Measurements from ENCODE around the gene FOXF1. TPM values are rescaled to one million over a fixed set of nuclear protein-coding genes. Genes with fewer than 3 reads are reported as not detected.

Gene FOXF1
- total and polyA plus RNA-seq, 2 experiments from 2014 or later = 1.5 to 4.2 TPM

DNA sequence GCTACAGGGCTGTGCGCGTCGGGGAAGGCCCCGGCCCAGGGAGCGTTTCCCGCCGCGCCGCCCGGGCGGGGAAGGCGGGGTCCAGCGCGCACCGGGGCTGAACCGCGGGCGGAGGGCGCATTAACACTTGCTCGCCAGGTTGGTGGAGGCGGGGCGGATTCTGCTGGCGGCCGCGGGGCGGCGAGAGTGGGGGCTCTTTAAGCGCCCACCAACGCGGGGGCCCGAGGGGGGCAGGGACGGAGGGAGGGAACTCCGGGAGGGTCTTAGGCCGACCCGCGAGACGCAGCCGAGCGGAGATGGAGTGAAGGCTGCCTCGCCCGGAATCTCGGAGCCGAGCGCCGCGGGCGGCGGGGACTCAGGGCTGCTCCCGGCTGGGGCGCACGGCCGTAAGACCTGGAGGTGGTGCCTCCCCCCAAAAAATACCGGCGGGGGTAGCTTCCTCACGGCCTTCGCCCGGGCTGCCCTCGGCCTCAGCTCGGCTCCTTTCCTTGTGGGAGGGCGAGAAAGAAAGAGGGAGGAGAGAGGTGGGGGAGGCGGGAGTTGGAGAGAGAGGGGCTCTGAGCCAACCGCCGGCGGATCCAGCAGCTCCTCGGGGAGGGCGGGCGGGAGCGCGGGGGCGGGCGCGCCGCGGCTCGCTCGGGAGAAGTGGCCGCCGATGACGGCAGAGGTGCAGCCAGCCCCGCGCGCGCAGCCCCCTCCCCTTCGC, 415 bp upstream of the FOXF1 start:
- H3K79me2 ChIP-seq (ENCODE audit: insufficient read depth) = peaks cover 32% of the 10 kb centered on the region
- TF ChIP-seq EZH2phosphoT487 (IDR thresholded peaks at IDR 0.05; ENCODE audit: insufficient read depth, low read depth) (no peak), EZH2 (IDR thresholded peaks at IDR 0.05; ENCODE audit: insufficient read depth, poor library complexity, severe bottlenecking) (peak; percentile 19)
- peak overlapping the region; percentile 70 for H2AFZ ChIP-seq
- H3K9me2 ChIP-seq (ENCODE audit: insufficient read depth) = no peaks in the 10 kb centered on the region
- peak overlapping the region; percentile 75 for H3K4me3 ChIP-seq
- H3K9me3 ChIP-seq (ENCODE audit: low read depth) = no peaks in the 10 kb centered on the region
- peak overlapping the region; percentile 38 for H3K27ac ChIP-seq
- H3K4me2 ChIP-seq (ENCODE audit: unreplicated experiment) = peak overlapping the region; percentile 69
- in situ Hi-C loops (cut with MboI) = loop anchor here (25.0 kb wide), 1 partner anchor 673 kb away; no protein-coding TSS in a partner anchor
- DNase-seq = peak; percentile 75
- 1 to 5% methylated on average over 10 to 76 of the region's 84 CpGs for WGBS, 2 experiments (ENCODE audit: low coverage in 1 of 2, low lambda C conversion rate in 2 of 2, missing lambda C conversion rate in 2 of 2)
- H3K4me1 ChIP-seq (ENCODE audit: insufficient read depth) = peaks cover 3% of the 10 kb centered on the region; the same call in 1 of the 2 replicates
- peak overlapping the region; percentile 66 for H3K9ac ChIP-seq
- H3K27me3 ChIP-seq (replicated peaks; ENCODE audit: insufficient read depth) = peaks cover 41% of the 10 kb centered on the region
- no peaks in the 10 kb centered on the region for H4K20me1 ChIP-seq (ENCODE audit: insufficient read depth)
- H3K36me3 ChIP-seq (ENCODE audit: low read depth) = no peaks in the 10 kb centered on the region
- H3F3A ChIP-seq (ENCODE audit: insufficient read depth) = no peaks in the 10 kb centered on the region

DNA sequence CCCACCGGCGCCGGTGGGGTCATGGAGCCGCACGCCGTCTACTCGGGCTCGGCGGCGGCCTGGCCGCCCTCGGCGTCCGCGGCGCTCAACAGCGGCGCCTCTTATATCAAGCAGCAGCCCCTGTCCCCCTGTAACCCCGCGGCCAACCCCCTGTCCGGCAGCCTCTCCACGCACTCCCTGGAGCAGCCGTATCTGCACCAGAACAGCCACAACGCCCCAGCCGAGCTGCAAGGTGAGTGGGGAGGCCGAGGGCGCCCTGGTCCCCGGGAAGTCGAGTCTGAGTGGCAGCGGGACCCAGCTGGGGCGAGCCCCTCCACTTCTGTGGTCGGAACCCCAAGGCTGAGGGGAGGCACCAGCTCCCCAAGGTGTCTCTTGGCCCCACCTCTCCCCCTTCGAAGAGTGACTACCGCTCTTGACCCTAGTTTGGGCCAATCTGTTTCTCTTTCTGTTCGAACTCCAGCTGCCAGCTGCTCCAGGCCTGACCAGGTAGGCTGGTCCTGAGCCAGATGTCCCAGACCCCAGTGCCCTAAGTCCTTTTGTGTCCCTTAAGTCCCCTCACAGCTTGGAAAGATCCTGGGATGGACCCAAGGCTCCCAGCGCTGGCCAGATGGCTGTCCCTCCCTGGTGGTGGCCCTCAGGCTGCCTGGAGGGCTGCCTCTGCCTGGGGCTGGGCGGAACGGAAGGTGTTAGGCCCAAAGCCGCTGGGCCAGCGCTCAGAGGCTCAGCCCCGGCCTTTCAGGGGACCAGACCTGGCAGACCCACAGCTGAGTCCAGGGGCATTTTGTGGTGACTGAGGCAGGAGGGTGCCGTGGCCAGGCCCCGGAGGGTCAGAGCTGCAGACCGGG, 1.2 kb downstream of the FOXF1 start:
- Histone ChIP-seq H3K4me3 (peak overlapping the region; percentile 75), H3K79me2 (ENCODE audit: insufficient read depth) (peaks cover 32% of the 10 kb centered on the region), H3K4me2 (ENCODE audit: unreplicated experiment) (peak overlapping the region; percentile 45), H3K36me3 (ENCODE audit: low read depth) (no peaks in the 10 kb centered on the region), H3K27ac (no peak overlapping the region), H3K4me1 (ENCODE audit: insufficient read depth) (peaks cover 3% of the 10 kb centered on the region; the same call in 1 of the 2 replicates), H3F3A (ENCODE audit: insufficient read depth) (no peaks in the 10 kb centered on the region), H2AFZ (no peak overlapping the region), H3K9me2 (ENCODE audit: insufficient read depth) (no peaks in the 10 kb centered on the region), H3K9me3 (ENCODE audit: low read depth) (no peaks in the 10 kb centered on the region), H3K27me3 (replicated peaks; ENCODE audit: insufficient read depth) (peaks cover 27% of the 10 kb centered on the region), H4K20me1 (ENCODE audit: insufficient read depth) (no peaks in the 10 kb centered on the region), H3K9ac (peak overlapping the region; percentile 46)
- in situ Hi-C loops (cut with MboI) = loop anchor here (25.0 kb wide), 1 partner anchor 674 kb away; no protein-coding TSS in a partner anchor
- peak; percentile 39 for DNase-seq
- TF ChIP-seq EZH2 (IDR thresholded peaks at IDR 0.05; ENCODE audit: insufficient read depth, poor library complexity, severe bottlenecking) (no peak), EZH2phosphoT487 (IDR thresholded peaks at IDR 0.05; ENCODE audit: insufficient read depth, low read depth) (no peak)
- WGBS, 2 experiments (ENCODE audit: low coverage in 1 of 2, low lambda C conversion rate in 2 of 2, missing lambda C conversion rate in 2 of 2) = 29 to 33% methylated on average over 37 to 41 of the region's 44 CpGs

DNA sequence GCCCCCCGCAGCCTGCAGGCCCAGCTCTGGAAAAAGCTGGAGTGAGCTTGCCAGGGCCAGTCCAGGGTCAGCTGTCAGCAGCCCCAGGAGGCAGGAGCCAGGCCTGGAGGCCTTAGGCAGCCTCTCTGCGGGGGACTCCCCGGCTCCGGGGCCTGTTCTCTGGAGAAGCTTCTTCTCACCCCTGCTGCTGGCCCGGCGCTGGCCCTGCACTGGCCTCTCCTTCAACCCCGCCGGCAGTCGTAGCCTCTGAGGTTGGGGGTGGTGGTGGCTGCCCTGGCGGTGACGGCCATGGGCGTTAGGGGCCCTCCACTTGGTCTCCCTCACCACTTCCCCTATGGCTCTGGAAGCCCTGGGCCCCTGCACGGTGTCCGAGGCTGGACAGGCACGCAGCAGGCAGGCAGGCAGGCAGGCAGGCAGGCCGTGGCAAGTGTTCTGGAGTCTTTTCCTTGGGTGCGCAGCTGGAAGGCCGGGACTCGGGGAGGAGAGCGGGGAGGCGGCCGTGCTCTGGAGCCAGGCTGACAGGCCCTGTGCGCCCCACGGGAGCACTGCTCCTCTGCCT, 2.1 kb downstream of the FOXF1 start:
- H3K9ac ChIP-seq = peak overlapping the region; percentile 46
- peaks cover 18% of the 10 kb centered on the region for H3K27me3 ChIP-seq (replicated peaks; ENCODE audit: insufficient read depth)
- no peaks in the 10 kb centered on the region for H3K36me3 ChIP-seq (ENCODE audit: low read depth)
- H3K9me2 ChIP-seq (ENCODE audit: insufficient read depth) = no peaks in the 10 kb centered on the region
- TF ChIP-seq EZH2 (IDR thresholded peaks at IDR 0.05; ENCODE audit: insufficient read depth, poor library complexity, severe bottlenecking) = no peak
- TF ChIP-seq EZH2phosphoT487 (IDR thresholded peaks at IDR 0.05; ENCODE audit: insufficient read depth, low read depth) = no peak
- peak overlapping the region; percentile 75 for H3K4me3 ChIP-seq
- peak; percentile 45 for DNase-seq
- H2AFZ ChIP-seq = no peak overlapping the region
- peaks cover 32% of the 10 kb centered on the region for H3K79me2 ChIP-seq (ENCODE audit: insufficient read depth)
- no peaks in the 10 kb centered on the region for H3F3A ChIP-seq (ENCODE audit: insufficient read depth)
- no peak overlapping the region for H3K27ac ChIP-seq
- no peaks in the 10 kb centered on the region for H4K20me1 ChIP-seq (ENCODE audit: insufficient read depth)
- peaks cover 3% of the 10 kb centered on the region; the same call in 1 of the 2 replicates for H3K4me1 ChIP-seq (ENCODE audit: insufficient read depth)
- peak overlapping the region; percentile 61 for H3K4me2 ChIP-seq (ENCODE audit: unreplicated experiment)
- in situ Hi-C loops (cut with MboI) = loop anchor here (25.0 kb wide), 1 partner anchor 675 kb away; no protein-coding TSS in a partner anchor
- WGBS, 2 experiments (ENCODE audit: low coverage in 1 of 2, low lambda C conversion rate in 2 of 2, missing lambda C conversion rate in 2 of 2) = 43 to 54% methylated on average over 22 to 23 of the region's 24 CpGs
- H3K9me3 ChIP-seq (ENCODE audit: low read depth) = no peaks in the 10 kb centered on the region
